AG08395 (cell line): ENCODE results near the gene PLEKHA7.

ENCODE experiments used
- DNase-seq: peaks from one replicate; pipeline ENCODE4 v3.0.0; 2012; ENCODE audit warnings: mixed read lengths, low spot score

Gene PLEKHA7

GRCh38 chr11:16773981-16774935 is 240.0 kb downstream of the PLEKHA7 start:
- peak; percentile 31 for DNase-seq

DNA sequence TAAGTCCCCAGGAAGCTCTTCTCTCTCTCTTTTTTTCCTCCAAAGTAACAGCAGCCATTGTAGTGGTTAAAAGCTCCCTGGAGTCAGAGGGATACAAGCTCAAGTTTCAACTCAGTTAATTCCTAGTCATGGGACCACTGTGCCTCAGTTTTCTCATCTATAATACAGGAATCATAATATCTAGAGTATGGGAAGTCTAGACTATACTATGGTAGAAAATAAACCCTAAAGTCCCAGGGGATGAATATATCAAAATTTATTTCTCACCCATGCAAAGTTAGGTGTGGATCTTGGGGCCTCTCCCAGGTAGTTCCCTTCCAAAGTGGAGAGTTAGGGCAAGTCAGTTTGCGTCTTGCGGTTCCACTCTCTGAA is 242.1 kb downstream of the PLEKHA7 start:
- DNase-seq = no peak

DNA sequence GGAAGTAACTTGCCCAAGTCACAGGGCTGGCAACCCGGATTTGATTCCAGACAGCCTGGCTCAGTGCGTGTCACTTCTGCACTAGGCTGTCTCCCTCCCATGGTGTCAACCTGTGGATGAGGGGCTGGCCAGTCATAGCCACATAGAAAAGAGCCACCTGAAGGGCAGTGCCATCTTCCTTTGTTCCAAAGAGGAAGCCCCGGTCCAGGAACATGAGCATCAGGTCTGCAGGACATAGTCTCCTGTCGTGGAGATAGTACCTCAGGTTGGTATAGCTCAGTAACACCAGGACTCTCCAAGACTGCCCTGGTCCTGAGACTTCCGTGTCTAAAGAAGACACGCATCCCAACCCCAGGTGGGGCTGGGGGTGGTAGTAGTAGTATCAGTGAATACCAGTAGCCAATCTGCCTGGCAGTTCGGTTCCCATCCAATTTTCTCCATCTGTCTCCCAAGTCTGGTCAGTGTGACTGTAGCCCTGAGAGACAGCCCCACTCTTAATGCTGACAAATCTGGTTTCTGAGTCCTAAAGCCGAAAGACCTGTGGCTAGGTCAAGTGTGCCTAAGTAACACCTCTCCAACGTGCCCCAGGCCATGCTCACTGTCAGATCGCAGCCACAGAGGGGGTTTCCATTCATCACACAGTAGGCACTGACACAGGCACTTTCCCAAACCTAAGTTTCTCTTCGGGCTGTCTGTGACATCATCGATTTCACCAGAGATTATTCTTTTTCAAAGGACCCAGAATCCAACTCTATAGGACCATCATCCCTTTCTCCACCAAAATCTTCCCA is 242.7 kb downstream of the PLEKHA7 start:
- DNase-seq = no peak

- no peak for DNase-seq
These were observed 244.2 kb downstream of the PLEKHA7 start for GRCh38 chr11:16770016-16770415.

DNA sequence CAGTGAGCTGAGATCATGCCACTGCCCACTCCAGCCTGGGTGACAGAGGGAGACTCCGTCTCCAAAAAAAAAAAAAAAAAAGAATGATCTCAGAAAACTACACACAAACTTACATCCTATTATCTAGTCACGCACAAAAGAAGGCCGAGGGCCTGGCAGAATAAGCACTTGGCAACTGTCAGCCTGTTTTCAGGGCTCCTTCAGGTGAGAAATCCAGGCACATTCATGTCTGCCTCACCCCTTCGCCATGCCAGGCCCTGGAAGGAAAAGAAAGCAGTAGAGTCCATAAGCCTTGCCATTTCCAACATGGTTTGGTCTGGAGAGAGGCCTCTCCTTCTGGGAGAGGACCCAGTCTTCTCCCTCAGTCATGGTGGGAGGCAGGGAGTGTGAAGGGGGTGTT is 244.8 kb downstream of the PLEKHA7 start:
- no peak for DNase-seq

- DNase-seq = no peak
These were observed 246.3 kb downstream of the PLEKHA7 start for GRCh38 chr11:16767957-16768356.

GRCh38 chr11:16767137-16767536 is 247.1 kb downstream of the PLEKHA7 start:
- DNase-seq = no peak

- no peak for DNase-seq
These were observed 249.3 kb downstream of the PLEKHA7 start for GRCh38 chr11:16764888-16765287.

DNA sequence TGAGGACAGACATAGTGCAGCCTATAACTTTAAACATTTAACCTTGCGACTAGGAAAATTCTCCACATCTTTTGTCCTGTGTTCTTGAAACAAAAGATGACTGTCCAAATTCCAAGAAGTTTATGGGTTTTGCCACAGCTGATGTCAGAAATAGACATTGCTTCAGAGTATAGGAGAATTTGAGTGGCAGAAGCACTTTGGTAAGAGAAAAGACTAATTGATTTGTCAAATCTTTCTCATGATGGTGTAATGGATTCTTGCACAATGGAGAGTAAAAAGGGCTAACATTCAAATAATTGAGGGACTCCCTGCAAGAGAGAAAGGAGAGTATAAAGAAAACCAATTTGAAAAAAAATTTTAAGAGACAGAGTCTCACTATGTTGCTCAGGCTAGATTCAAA is 250.5 kb downstream of the PLEKHA7 start:
- no peak for DNase-seq

GRCh38 chr11:16759857-16760508 is 254.2 kb downstream of the PLEKHA7 start:
- DNase-seq = no peak

DNA sequence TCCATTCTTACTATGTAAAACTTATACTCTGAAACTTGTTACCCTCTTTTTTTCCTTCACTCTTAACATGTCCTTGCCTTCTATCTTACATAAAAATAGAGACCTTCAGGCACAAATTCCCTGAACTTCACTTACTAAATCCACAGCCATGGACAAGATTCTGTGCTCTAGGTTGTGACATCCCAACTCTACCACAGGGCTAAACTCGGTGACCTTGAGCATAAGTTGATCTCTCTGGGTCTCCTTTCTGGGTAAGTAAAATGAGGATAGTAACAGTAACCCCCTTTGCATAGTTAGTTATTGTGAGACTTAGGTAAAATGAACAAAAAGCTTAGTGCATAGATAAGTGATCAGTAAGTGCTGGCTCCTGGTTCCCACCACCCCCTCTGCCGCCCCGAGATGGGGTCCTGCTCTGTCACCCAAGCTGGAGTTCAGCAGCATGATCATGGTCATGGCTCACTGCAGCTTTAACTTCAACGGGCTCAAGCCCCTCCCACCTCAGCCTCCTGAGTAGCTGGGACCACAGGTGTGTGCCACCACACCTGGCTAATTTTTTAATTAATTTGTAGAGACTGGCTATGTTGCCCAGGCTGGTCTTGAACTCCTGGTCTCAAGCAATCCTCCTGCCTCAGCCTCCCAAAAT is 255.7 kb downstream of the PLEKHA7 start:
- no peak for DNase-seq

DNA sequence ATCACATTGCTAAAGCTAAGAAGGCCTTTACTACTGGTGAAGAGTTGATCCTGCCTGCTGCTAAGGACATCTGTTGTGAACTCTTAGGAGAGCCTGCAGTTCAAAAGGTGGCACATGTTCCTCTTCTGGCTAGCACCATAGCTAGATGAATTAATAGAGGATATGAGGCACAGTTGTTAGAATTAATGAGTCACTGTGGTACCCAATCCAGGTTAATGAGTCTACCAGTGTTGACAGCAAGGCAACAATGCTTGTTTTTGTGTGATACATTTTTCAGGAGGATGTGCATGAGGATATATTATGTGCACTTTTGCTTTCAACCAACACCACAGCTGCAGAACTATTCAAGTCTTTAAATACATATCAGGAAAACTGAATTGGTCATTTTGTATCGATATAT is 263.8 kb downstream of the PLEKHA7 start:
- DNase-seq = no peak

DNA sequence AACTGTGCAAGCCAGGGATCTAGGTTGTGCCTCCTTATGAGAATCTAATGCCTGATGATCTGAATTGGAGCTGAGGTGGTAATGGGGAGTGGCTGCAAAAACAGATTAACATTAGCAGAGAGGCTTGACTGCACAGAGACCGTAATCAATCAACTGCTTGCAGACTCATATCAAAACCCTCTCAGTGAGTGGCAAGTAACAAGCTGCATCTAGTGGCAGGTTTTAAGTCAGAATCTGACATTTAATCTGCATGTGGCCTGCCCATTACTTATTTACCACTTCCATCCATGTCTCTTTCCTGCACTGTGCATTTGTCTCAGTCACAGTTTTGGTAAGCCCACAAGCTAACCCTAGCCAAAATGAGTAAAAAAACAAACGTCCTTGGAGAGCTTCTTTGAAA is 264.5 kb downstream of the PLEKHA7 start:
- DNase-seq = no peak

- DNase-seq = no peak
These were observed 265.1 kb downstream of the PLEKHA7 start for GRCh38 chr11:16749092-16749491.

DNA sequence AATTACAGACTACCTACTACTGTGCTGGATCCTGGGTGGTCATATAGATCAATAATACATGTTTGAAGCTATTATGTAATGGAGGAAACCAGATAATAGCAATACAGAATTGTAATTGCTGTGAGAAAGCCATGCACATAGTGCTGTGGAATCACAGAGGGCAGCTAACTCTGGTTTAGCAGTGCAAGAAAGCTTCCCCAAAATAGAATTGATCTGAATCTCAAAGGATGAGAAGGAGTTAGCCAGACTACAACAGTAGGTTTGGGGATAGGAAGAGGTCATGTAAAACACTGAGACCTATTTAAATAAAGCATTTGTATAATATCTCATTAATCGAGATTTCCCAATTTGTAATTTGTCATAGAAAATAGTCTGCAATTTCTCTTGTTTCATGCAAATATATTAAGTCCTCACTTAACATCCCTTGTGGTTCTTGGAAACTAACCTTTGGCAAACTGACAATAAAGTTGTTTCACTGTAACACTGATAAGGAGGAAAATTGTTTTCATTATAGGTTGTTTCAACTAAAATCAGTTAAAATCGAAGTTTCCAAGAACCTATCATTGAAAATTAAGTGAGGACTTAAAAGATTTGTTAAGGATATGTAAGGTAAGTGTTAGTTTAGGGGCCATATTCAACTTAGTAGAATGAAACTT is 268.1 kb downstream of the PLEKHA7 start:
- no peak for DNase-seq

DNA sequence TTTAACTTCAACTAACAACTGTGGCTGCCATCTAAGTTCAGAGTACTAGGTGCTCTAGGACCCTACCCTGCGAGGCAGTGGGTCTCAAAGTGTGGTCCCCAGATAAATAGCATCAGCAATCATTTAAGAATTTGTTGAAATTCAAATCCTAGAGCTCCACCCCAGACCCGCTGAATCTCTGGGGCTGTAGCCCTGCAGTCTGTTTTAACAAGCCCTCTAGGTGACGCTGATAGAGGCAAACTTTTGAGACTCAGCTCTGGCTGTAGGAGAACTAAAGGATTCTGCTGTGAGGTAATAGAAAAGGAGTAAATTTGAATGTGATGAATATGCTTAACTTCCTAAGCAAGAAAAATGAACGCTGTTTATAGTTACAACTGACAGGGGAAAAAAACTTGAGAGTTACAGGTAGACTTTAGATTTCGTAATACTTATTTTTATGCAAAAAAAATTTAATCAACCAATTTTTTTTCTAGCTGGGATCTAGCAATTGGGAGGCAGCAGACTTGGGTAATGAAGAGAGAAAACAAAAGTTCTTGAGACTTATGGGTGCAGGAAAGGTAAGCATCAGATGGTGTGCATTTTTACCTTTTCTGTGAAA is 270.0 kb downstream of the PLEKHA7 start:
- no peak for DNase-seq

GRCh38 chr11:16743478-16743877 is 270.7 kb downstream of the PLEKHA7 start:
- DNase-seq = no peak

DNA sequence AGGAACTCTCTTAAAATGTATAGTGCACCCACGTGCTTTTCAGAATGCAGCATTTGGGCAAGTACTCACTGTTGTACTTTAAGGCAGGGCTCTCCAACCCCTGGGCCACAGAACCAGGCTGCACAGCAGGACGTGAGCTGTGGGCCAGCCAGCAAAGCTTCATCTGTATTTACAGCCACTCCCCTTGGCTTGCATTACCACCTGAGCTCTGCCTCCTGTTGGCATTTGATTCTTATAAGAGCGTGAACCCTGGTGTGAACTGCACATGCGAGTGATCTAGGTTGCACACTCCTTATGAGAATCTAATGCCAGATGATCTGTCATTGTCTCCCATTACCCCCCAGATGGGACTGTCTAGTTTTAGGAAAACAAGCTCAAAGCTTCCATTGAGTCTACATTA is 272.7 kb downstream of the PLEKHA7 start:
- no peak for DNase-seq

- DNase-seq = peak; percentile 20
These were observed 275.0 kb downstream of the PLEKHA7 start for GRCh38 chr11:16738947-16739815.
